HepG2 (cell line): ENCODE measurements around the gene COQ8A. TPM values are rescaled to one million over a fixed set of nuclear protein-coding genes. Genes with fewer than 3 reads are reported as not detected.

Experiments
- AGO1 ChIP-seq: fragments of 200-400 bp; formaldehyde crosslinking; IDR thresholded peaks from 2 replicates; pipeline ENCODE4 v1.6.1; 2017; ENCODE audit warnings: mild to moderate bottlenecking, low read depth, low read length, moderate library complexity; ENCODE audit not compliant: poor library complexity, severe bottlenecking
- ATAD3A ChIP-seq: sonication (generic); formaldehyde crosslinking; IDR thresholded peaks from 2 replicates; pipeline ENCODE4 v1.4.0; 2020; ENCODE audit warnings: missing genetic modification reagents
- FOXP1 ChIP-seq, 2 experiments: fragments of 450-650 bp in 1 of 2; IDR thresholded peaks; 2 replicates each; pipeline ENCODE4 v1.6.1; 2017 to 2018; ENCODE audit warnings: antibody characterized with exemption in 1 of 2
- HDAC1 ChIP-seq: sonication (generic); formaldehyde crosslinking; IDR thresholded peaks from 2 replicates; pipeline ENCODE4 v1.5.1; 2020; ENCODE audit warnings: mild to moderate bottlenecking, missing genetic modification reagents
- JUNB ChIP-seq: sonication (generic); formaldehyde crosslinking; IDR thresholded peaks from 2 replicates; pipeline ENCODE4 v1.8.0; 2022; ENCODE audit warnings: missing genetic modification reagents, mild to moderate bottlenecking, borderline replicate concordance
- NCOA1 ChIP-seq: sonication (generic); formaldehyde crosslinking; IDR thresholded peaks from 2 replicates; pipeline ENCODE4 v1.9.0; 2021; ENCODE audit warnings: missing genetic modification reagents
- POLR2AphosphoS5 ChIP-seq: IDR thresholded peaks from 2 replicates; pipeline ENCODE4 v1.6.1; 2012; ENCODE audit warnings: low read depth, low read length
- RCOR2 ChIP-seq: IDR thresholded peaks from 2 replicates; pipeline ENCODE4 v1.6.1; 2016; ENCODE audit warnings: missing biosample characterization, missing genetic modification reagents
- SRSF9 ChIP-seq: fragments of 200-400 bp; formaldehyde crosslinking; IDR thresholded peaks from 2 replicates; pipeline ENCODE4 v1.6.1; 2018; ENCODE audit warnings: borderline replicate concordance, mild to moderate bottlenecking, low read depth, low read length; ENCODE audit not compliant: insufficient read depth, poor library complexity, severe bottlenecking
- TAF15 ChIP-seq: fragments of 200-400 bp; formaldehyde crosslinking; IDR thresholded peaks from one replicate; pipeline ENCODE4 v1.6.1; 2018; ENCODE audit warnings: mild to moderate bottlenecking, low read depth, low read length; ENCODE audit not compliant: poor library complexity, severe bottlenecking
- TBX3 ChIP-seq: fragments of 450-650 bp; IDR thresholded peaks from 2 replicates; pipeline ENCODE4 v1.6.1; 2017; ENCODE audit warnings: antibody characterized with exemption, mild to moderate bottlenecking, inconsistent platforms, borderline replicate concordance
- ZBTB38 ChIP-seq: sonication (generic); formaldehyde crosslinking; IDR thresholded peaks from 2 replicates; pipeline ENCODE4 v1.5.1; 2020; ENCODE audit warnings: mild to moderate bottlenecking, missing genetic modification reagents
- ZFP82 ChIP-seq: sonication (generic); formaldehyde crosslinking; IDR thresholded peaks from 2 replicates; pipeline ENCODE4 v1.5.1; 2020; ENCODE audit warnings: mild to moderate bottlenecking, missing genetic modification reagents, borderline replicate concordance
- ZNF180 ChIP-seq: sonication (generic); formaldehyde crosslinking; IDR thresholded peaks from 2 replicates; pipeline ENCODE4 v1.4.0; 2020; ENCODE audit warnings: low read depth, missing genetic modification reagents, borderline replicate concordance
- ZNF883 ChIP-seq: sonication (generic); formaldehyde crosslinking; IDR thresholded peaks from 2 replicates; pipeline ENCODE4 v1.5.1; 2020; ENCODE audit warnings: mild to moderate bottlenecking, missing genetic modification reagents; ENCODE audit errors: not compliant biosample characterization
- polyA plus RNA-seq, 8 experiments: library from polyadenylated mRNA; depleted of rRNA in 3 of 8; stranded (reverse) in 7 of 8; unstranded in 1 of 8; fragments of >200 nt; fragmentation: Illumina TruSeq in 4 of 8; extraction: Trizol in 4 of 8; gene quantifications; 2 replicates each; pipeline versions ENCODE4 v1.2.1 to v1.2.3, GENCODE V29; 2011 to 2016; ENCODE audit warnings: low read depth in 4 of 8, missing spikeins in 1 of 8, mixed read lengths in 1 of 8; ENCODE audit not compliant: insufficient read depth in 1 of 8
- total RNA-seq, 5 experiments: library from RNA; depleted of rRNA; stranded (reverse); fragments of >200 nt; fragmentation: Illumina TruSeq; extraction: Trizol; gene quantifications; 2 replicates each; pipeline ENCODE4 v1.2.3, GENCODE V29; 2016; ENCODE audit warnings: low read depth in 1 of 5
- TF ChIP-seq, protein P1 (sequence below): sonication (generic); formaldehyde crosslinking; IDR thresholded peaks from 2 replicates; pipeline ENCODE4 v1.4.0; 2020; ENCODE audit warnings: mild to moderate bottlenecking, missing genetic modification reagents
- TF ChIP-seq, protein P2 (sequence below): sonication (generic); formaldehyde crosslinking; IDR thresholded peaks from 2 replicates; pipeline ENCODE4 v1.4.0; 2020; ENCODE audit warnings: missing genetic modification reagents
- TF ChIP-seq, protein P3 (sequence below): sonication (generic); formaldehyde crosslinking; IDR thresholded peaks from 2 replicates; pipeline ENCODE4 v1.5.0; 2020; ENCODE audit warnings: missing genetic modification reagents
- TF ChIP-seq, protein P4 (sequence below): sonication (generic); formaldehyde crosslinking; IDR thresholded peaks from 2 replicates; pipeline ENCODE4 v1.5.0; 2020; ENCODE audit warnings: mild to moderate bottlenecking, missing genetic modification reagents

The COQ8A gene
- total and polyA plus RNA-seq, 2 of the 13 experiments (the other 11 are each of a cell fraction or from before 2014, with no cell fraction given) = 60.4 to 88.7 TPM

DNA sequence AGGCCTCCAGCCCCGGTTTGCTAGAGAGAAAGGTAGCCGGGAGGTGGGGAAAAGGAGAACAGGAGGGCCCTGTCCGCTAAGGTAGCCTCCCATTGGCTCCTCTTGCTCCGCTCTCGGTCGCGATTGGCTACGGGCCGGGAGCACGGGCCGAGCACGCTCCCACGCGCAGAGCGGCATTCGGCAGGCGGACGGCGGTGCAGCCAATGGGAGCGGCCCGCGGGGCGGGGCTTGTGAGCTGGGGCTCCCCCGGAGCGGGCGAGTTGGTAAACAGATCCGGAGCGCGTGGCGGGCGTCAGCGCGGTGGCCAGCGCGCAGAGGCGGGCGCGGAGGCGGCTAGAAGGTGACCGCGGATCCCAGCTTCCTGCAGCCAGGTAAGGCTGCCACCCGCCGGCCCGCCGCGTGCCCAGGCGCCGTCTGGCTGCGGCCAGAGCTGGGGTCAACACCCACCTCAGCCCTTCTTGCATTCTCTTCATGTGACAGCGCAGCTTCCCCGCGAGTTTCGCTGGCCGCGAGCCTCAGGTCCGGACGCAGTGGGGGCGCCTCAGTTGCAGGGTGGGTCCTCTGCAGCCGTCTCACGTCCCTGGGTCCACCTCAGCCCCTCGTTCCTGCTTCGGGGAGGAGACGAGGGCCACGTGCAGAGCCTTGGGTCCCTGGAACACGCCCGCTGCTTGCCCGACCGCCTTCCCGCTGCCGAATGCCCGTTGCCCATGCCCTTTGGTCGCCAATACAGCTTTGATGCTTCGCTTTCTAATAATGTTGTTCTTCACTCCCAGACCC is at the start of gene COQ8A (continued):
- TF ChIP-seq HDAC1 (CRISPR knock-in tag) = peak; percentile 91
- TF ChIP-seq ZBTB38 (CRISPR knock-in tag) = no peak
- no peak for TF ChIP-seq RCOR2 (CRISPR knock-in tag)
- TF ChIP-seq ZNF883 = no peak
- TF ChIP-seq NCOA1 (CRISPR knock-in tag) = 0 out of 2 replicates have a peak, but pooled peaks have one; percentile 7
- TF ChIP-seq, protein P1, sequence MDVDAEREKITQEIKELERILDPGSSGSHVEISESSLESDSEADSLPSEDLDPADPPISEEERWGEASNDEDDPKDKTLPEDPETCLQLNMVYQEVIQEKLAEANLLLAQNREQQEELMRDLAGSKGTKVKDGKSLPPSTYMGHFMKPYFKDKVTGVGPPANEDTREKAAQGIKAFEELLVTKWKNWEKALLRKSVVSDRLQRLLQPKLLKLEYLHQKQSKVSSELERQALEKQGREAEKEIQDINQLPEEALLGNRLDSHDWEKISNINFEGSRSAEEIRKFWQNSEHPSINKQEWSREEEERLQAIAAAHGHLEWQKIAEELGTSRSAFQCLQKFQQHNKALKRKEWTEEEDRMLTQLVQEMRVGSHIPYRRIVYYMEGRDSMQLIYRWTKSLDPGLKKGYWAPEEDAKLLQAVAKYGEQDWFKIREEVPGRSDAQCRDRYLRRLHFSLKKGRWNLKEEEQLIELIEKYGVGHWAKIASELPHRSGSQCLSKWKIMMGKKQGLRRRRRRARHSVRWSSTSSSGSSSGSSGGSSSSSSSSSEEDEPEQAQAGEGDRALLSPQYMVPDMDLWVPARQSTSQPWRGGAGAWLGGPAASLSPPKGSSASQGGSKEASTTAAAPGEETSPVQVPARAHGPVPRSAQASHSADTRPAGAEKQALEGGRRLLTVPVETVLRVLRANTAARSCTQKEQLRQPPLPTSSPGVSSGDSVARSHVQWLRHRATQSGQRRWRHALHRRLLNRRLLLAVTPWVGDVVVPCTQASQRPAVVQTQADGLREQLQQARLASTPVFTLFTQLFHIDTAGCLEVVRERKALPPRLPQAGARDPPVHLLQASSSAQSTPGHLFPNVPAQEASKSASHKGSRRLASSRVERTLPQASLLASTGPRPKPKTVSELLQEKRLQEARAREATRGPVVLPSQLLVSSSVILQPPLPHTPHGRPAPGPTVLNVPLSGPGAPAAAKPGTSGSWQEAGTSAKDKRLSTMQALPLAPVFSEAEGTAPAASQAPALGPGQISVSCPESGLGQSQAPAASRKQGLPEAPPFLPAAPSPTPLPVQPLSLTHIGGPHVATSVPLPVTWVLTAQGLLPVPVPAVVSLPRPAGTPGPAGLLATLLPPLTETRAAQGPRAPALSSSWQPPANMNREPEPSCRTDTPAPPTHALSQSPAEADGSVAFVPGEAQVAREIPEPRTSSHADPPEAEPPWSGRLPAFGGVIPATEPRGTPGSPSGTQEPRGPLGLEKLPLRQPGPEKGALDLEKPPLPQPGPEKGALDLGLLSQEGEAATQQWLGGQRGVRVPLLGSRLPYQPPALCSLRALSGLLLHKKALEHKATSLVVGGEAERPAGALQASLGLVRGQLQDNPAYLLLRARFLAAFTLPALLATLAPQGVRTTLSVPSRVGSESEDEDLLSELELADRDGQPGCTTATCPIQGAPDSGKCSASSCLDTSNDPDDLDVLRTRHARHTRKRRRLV = no peak; the same call in 1 of the 2 replicates
- peak; percentile 90; the same call in 1 of the 2 replicates for TF ChIP-seq ZFP82 (CRISPR knock-in tag)
- no peak for TF ChIP-seq SRSF9
- no peak for TF ChIP-seq AGO1
- no peak for TF ChIP-seq TAF15
- TF ChIP-seq ZNF180 (CRISPR knock-in tag) = no peak
- no peak for TF ChIP-seq JUNB (CRISPR knock-in tag)
- TF ChIP-seq, protein P2, sequence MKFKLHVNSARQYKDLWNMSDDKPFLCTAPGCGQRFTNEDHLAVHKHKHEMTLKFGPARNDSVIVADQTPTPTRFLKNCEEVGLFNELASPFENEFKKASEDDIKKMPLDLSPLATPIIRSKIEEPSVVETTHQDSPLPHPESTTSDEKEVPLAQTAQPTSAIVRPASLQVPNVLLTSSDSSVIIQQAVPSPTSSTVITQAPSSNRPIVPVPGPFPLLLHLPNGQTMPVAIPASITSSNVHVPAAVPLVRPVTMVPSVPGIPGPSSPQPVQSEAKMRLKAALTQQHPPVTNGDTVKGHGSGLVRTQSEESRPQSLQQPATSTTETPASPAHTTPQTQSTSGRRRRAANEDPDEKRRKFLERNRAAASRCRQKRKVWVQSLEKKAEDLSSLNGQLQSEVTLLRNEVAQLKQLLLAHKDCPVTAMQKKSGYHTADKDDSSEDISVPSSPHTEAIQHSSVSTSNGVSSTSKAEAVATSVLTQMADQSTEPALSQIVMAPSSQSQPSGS (CRISPR knock-in tag) = no peak
- TF ChIP-seq TBX3 = no peak
- TF ChIP-seq POLR2AphosphoS5 = peak; percentile 57
- TF ChIP-seq, protein P3, sequence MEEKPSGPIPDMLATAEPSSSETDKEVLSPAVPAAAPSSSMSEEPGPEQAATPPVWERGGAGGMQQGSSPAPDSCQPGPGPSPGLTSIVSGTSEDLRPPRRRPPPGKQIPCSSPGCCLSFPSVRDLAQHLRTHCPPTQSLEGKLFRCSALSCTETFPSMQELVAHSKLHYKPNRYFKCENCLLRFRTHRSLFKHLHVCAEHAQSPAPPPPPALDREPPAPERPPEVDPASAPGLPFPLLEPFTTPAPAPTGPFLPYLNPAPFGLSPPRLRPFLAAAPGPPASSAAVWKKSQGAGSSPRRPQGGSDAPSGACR (CRISPR knock-in tag) = peak; percentile 28; the same call in 1 of the 2 replicates
- no peak for TF ChIP-seq ATAD3A
- TF ChIP-seq FOXP1 (IDR thresholded peaks at IDR 0.05) = no peak
- no peak for TF ChIP-seq FOXP1 (CRISPR knock-in tag; IDR thresholded peaks at IDR 0.05)
- TF ChIP-seq, protein P4, sequence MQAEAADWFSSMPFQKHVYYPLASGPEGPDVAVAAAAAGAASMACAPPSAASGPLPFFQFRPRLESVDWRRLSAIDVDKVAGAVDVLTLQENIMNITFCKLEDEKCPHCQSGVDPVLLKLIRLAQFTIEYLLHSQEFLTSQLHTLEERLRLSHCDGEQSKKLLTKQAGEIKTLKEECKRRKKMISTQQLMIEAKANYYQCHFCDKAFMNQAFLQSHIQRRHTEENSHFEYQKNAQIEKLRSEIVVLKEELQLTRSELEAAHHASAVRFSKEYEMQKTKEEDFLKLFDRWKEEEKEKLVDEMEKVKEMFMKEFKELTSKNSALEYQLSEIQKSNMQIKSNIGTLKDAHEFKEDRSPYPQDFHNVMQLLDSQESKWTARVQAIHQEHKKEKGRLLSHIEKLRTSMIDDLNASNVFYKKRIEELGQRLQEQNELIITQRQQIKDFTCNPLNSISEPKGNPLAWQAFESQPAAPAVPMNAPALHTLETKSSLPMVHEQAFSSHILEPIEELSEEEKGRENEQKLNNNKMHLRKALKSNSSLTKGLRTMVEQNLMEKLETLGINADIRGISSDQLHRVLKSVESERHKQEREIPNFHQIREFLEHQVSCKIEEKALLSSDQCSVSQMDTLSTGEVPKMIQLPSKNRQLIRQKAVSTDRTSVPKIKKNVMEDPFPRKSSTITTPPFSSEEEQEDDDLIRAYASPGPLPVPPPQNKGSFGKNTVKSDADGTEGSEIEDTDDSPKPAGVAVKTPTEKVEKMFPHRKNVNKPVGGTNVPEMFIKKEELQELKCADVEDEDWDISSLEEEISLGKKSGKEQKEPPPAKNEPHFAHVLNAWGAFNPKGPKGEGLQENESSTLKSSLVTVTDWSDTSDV (CRISPR knock-in tag) = no peak
